Measurements from ENCODE around the gene ZNF587B.
"Not testable (repeated sequence)": the region's sequence is repeated elsewhere in the genome, so short reads cannot be mapped to it uniquely, and the experiment has no call there.

Gene ZNF587B

GRCh38 chr19:57870225-57870624 is 40.1 kb downstream of the ZNF587B start:
- DNase-seq (ENCODE audit: low read depth in 2 of 2): no peak

GRCh38 chr19:57872450-57872849 is 42.4 kb downstream of the ZNF587B start:
- DNase-seq (ENCODE audit: low read depth in 2 of 2): no peak

- not testable (repeated sequence) for DNase-seq (ENCODE audit: low read depth in 2 of 2)
Measured at GRCh38 chr19:57873883-57874799, 44.0 kb downstream of the ZNF587B start.

GRCh38 chr19:57886046-57886445 is 55.9 kb downstream of the ZNF587B start:
- no peak for DNase-seq (ENCODE audit: low read depth in 2 of 2)

- DNase-seq (ENCODE audit: low read depth in 2 of 2): no peak
Measured at GRCh38 chr19:57887195-57887941, 57.3 kb downstream of the ZNF587B start.

- DNase-seq (ENCODE audit: low read depth in 2 of 2): no peak
Measured at GRCh38 chr19:57888107-57888559, 58.0 kb downstream of the ZNF587B start.

- DNase-seq (ENCODE audit: low read depth in 2 of 2): peak; percentile 53 to 69
Measured at GRCh38 chr19:57888560-57889231, 58.6 kb downstream of the ZNF587B start, which contains the start of gene ZNF814. Gene ZNF814, minus strand, starts transcription at chr19:57889037. Its CDS starts 235 bp downstream, at chr19:57888802.

GRCh38 chr19:57890706-57891105 is 60.6 kb downstream of the ZNF587B start:
- DNase-seq (ENCODE audit: low read depth in 2 of 2): not testable (repeated sequence)
